Osteocyte (in vitro differentiated cells): Measurements from ENCODE around the gene WNT9A. TPM values are rescaled to one million over a fixed set of nuclear protein-coding genes. Genes with fewer than 3 reads are reported as not detected.

Experiments used
- DNase-seq: peaks from one replicate; pipeline ENCODE4 v3.0.0; 2021; ENCODE audit warnings: mixed read lengths; ENCODE audit not compliant: unreplicated experiment; ENCODE audit errors: extremely low spot score
- H3K27ac Mint-ChIP-seq: one replicate; pipeline ENCODE4 v1.8.0; 2021; ENCODE audit warnings: mild to moderate bottlenecking, mixed read lengths; ENCODE audit not compliant: unreplicated experiment
- H3K27me3 Mint-ChIP-seq: one replicate; pipeline ENCODE4 v1.8.0; 2021; ENCODE audit warnings: mixed read lengths; ENCODE audit not compliant: unreplicated experiment
- H3K36me3 Mint-ChIP-seq: one replicate; pipeline ENCODE4 v1.8.0; 2021; ENCODE audit warnings: mixed read lengths; ENCODE audit not compliant: unreplicated experiment
- H3K4me1 Mint-ChIP-seq: one replicate; pipeline ENCODE4 v1.8.0; 2021; ENCODE audit warnings: mixed read lengths; ENCODE audit not compliant: unreplicated experiment
- H3K4me3 Mint-ChIP-seq: one replicate; pipeline ENCODE4 v1.8.0; 2021; ENCODE audit warnings: mild to moderate bottlenecking, moderate library complexity, mixed read lengths; ENCODE audit not compliant: unreplicated experiment
- H3K9me3 Mint-ChIP-seq: one replicate; pipeline ENCODE4 v1.8.0; 2021; ENCODE audit warnings: mixed read lengths; ENCODE audit not compliant: unreplicated experiment
- CTCF ChIP-seq: fragments of 200-600 bp; sonication (generic); IDR thresholded peaks from 2 replicates; pipeline ENCODE4 v1.5.0; 2021; ENCODE audit warnings: antibody characterized with exemption, mild to moderate bottlenecking, moderate library complexity
- microRNA-seq: library from miRNA; unstranded; fragments of <30 nt; microRNA quantifications from one replicate; pipeline ENCODE4 v1.1.0, GENCODE V29; 2020; ENCODE audit not compliant: unreplicated experiment
- total RNA-seq: library from RNA; stranded (reverse); gene quantifications from 2 replicates; pipeline ENCODE4 v1.2.1, GENCODE V29; 2021

WNT9A gene
- total RNA-seq, 1 donor from 2014 or later, result 4.9 TPM

GRCh38 chr1:227870366-227870765 lies 77.4 kb downstream of the WNT9A start:
- Mint-ChIP-seq H3K4me1 (no peaks in the 10 kb centered on the region), H3K4me3 (no peak overlapping the region), H3K27me3 (peaks cover 64% of the 10 kb centered on the region), H3K9me3 (no peaks in the 10 kb centered on the region), H3K27ac (no peak overlapping the region), H3K36me3 (no peaks in the 10 kb centered on the region)
- no peak for TF ChIP-seq CTCF
- DNase-seq, result no peak

- Mint-ChIP-seq H3K4me1 (no peaks in the 10 kb centered on the region), H3K27ac (no peak overlapping the region), H3K9me3 (peaks cover 2% of the 10 kb centered on the region), H3K4me3 (no peak overlapping the region), H3K27me3 (peaks cover 62% of the 10 kb centered on the region), H3K36me3 (no peaks in the 10 kb centered on the region)
- no peak for TF ChIP-seq CTCF
- no peak for DNase-seq
Measured at GRCh38 chr1:227869851-227870305, 77.9 kb downstream of the WNT9A start.

- peaks cover 62% of the 10 kb centered on the region for H3K27me3 Mint-ChIP-seq
- no peak for TF ChIP-seq CTCF
- peaks cover 7% of the 10 kb centered on the region for H3K9me3 Mint-ChIP-seq
- no peaks in the 10 kb centered on the region for H3K4me1 Mint-ChIP-seq
- H3K4me3 Mint-ChIP-seq, result no peak overlapping the region
- H3K27ac Mint-ChIP-seq, result no peak overlapping the region
- no peaks in the 10 kb centered on the region for H3K36me3 Mint-ChIP-seq
- no peak for DNase-seq
Measured at GRCh38 chr1:227869279-227869842, 78.4 kb downstream of the WNT9A start.

Small RNAs within 50 kb of the gene (microRNA-seq; reads per million reads assigned to microRNA genes)
- gene MIR5008, result not detected

Other genes starting within 250 kb of the WNT9A start
- gene JMJD4, start 212.6 kb downstream of the WNT9A start, total RNA-seq, result 18.2 and 20.7 TPM in 2 replicates
- 28.6 and 29.6 TPM in 2 replicates for gene SNAP47, start 212.5 kb downstream of the WNT9A start, total RNA-seq
- not detected in 2 replicates for gene PRSS38, start 132.3 kb downstream of the WNT9A start, total RNA-seq
- gene WNT3A, start 59.1 kb upstream of the WNT9A start, total RNA-seq, result not detected in 2 replicates
- 305 and 306 TPM in 2 replicates for gene ARF1, start 134.8 kb upstream of the WNT9A start, total RNA-seq
- gene C1orf35, start 155.4 kb upstream of the WNT9A start, total RNA-seq, result 13.0 and 13.6 TPM in 2 replicates
- gene MRPL55, start 161.4 kb upstream of the WNT9A start, total RNA-seq, result 46.1 and 47.4 TPM in 2 replicates
- gene GUK1, start 192.3 kb upstream of the WNT9A start, total RNA-seq, result 150 and 166 TPM in 2 replicates
- gene GJC2, start 202.0 kb upstream of the WNT9A start, total RNA-seq, result 1.6 TPM in 2 replicates
- gene IBA57, start 217.9 kb upstream of the WNT9A start, total RNA-seq, result 8.1 TPM in 2 replicates